Activated CD4-positive, alpha-beta T cell treated with anti-CD3 and anti-CD28 coated beads, Interleukin-2, amount 10 ng/mL, durations not matched to agents 24 days and 14 days (primary cell): Measurements from ENCODE around the gene SCN1B. TPM values are rescaled to one million over a fixed set of nuclear protein-coding genes. Genes with fewer than 3 reads are reported as not detected.
"Not testable (repeated sequence)": the region's sequence is repeated elsewhere in the genome, so short reads cannot be mapped to it uniquely, and the experiment has no call there.

Experiments used
- DNase-seq: peaks from one replicate; pipeline ENCODE4 v3.0.0; 2022
- H3K27ac Mint-ChIP-seq: one replicate; pipeline ENCODE4 v1.8.0; 2022; ENCODE audit warnings: mild to moderate bottlenecking, mixed read lengths
- H3K27me3 Mint-ChIP-seq: one replicate; pipeline ENCODE4 v1.8.0; 2022; ENCODE audit warnings: mixed read lengths
- H3K36me3 Mint-ChIP-seq: one replicate; pipeline ENCODE4 v1.8.0; 2022; ENCODE audit warnings: low read depth, mild to moderate bottlenecking, mixed read lengths
- H3K4me1 Mint-ChIP-seq: one replicate; pipeline ENCODE4 v1.8.0; 2021; ENCODE audit warnings: mixed read lengths
- H3K4me3 Mint-ChIP-seq: one replicate; pipeline ENCODE4 v1.8.0; 2022; ENCODE audit warnings: mild to moderate bottlenecking, moderate library complexity, mixed read lengths
- H3K9me3 Mint-ChIP-seq: one replicate; pipeline ENCODE4 v1.8.0; 2021; ENCODE audit warnings: mixed read lengths
- intact Hi-C: fragments of 100-400 bp; cut with micrococcal nuclease; formaldehyde crosslinking; loops from one replicate; pipeline ENCODE4 v1.15.1; 2023
- total RNA-seq: library from RNA; stranded (reverse); gene quantifications from 2 replicates; pipeline ENCODE4 v1.2.3, GENCODE V29; 2022

SCN1B gene
- total RNA-seq, 1 donor from 2014 or later, result 0.96 TPM

DNA sequence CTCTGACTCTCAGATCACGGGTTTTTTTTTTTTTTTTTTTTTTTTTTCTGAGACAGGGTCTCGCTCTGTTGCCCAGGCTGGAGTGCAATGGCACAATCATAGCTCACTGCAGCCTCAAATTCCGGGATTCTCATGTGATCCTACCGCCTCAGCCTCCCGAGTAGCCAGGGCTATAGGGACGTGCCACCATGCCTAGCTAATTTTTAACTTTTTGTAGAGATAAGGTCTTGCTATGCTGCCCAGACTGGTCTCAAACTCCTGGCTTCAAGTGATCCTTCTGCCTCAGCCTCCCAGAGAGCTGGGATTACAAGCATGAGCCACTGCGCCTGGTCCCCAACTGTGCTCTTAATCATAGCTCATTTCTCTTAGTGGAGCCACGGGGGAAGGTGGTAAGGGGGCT is 34.7 kb upstream of the SCN1B start:
- DNase-seq, result no peak
- Mint-ChIP-seq H3K36me3 (peaks cover 2% of the 10 kb centered on the region), H3K9me3 (no peaks in the 10 kb centered on the region), H3K27ac (peak overlapping the region; percentile 29), H3K27me3 (peaks cover 2% of the 10 kb centered on the region), H3K4me3 (no peak overlapping the region), H3K4me1 (peaks cover 29% of the 10 kb centered on the region)
- intact Hi-C loops, result no loop called here

GRCh38 chr19:34997071-34997617 is 33.1 kb upstream of the SCN1B start:
- peaks cover 33% of the 10 kb centered on the region for H3K4me1 Mint-ChIP-seq
- peak overlapping the region; percentile 89 for H3K27ac Mint-ChIP-seq
- intact Hi-C loops, result no loop called here

DNA sequence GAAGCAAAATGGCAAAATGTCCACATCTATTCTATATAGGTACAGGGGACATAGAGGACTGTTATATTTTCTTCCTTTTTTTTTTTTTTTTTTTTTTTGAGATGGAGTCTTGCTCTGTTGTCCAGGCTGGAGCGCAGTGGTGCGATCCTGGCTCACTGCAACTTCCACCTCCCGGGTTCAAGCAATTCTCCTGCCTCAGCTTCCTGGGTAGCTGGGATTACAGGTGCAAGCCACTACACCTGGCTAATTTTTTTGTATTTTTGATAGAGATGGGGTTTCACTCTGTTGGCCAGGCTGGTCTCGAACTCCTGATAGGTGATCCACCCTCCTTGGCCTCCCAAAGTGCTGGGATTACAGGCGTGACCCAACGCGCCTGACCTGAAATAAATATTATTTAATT is 32.0 kb upstream of the SCN1B start:
- DNase-seq, H3K27me3 Mint-ChIP-seq, intact Hi-C loops, H3K9me3 Mint-ChIP-seq: not testable (repeated sequence)
- H3K4me1 Mint-ChIP-seq, result peaks cover 42% of the 10 kb centered on the region
- peaks cover 20% of the 10 kb centered on the region for H3K36me3 Mint-ChIP-seq
- H3K27ac Mint-ChIP-seq, result peak overlapping the region; percentile 89
- H3K4me3 Mint-ChIP-seq, result peak overlapping the region; percentile 20

More at GRCh38 chr19:34997071-34997617, 33.1 kb upstream of the SCN1B start:
- Mint-ChIP-seq H3K9me3 (no peaks in the 10 kb centered on the region), H3K36me3 (peaks cover 11% of the 10 kb centered on the region), H3K27me3 (no peaks in the 10 kb centered on the region), H3K4me3 (peak overlapping the region; percentile 20)
- peak; percentile 67 for DNase-seq

DNA sequence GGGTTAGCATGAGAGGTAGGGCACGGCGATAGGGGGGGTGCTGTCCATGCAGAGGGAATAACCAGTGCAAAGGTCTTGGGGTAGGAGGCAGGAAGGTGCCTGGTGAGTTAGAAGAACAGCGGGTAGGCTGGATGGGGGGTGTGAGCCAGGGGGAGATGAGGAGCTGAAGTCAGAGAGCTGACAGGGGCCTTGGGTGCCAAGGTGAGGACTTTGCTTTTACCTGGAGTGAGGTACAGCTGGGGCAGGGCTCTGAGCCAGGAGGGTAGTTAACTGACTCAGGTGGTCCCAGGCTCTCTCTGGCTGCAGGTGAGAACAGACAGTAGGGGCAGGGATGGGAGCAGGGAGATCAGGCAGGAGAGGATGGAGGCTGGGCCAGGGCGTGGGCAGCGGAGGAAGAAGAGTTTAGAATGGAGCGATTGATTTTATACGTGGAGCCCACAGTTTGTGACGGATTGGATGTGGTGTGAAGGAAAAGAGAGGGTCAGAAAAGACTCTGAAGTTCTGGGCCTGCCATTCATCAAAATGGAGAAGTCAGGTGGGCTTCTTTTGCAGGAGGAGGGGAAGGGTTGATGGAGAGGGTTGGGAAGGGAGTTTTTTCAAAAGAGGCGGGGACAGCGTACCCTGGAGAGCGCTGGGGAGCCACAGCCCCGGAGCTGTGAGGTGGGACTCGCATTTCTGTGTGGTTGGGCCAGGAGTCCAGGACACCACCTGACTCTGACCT is 31.3 kb upstream of the SCN1B start:
- peak overlapping the region; percentile 97 for H3K4me3 Mint-ChIP-seq
- H3K36me3 Mint-ChIP-seq, result peaks cover 22% of the 10 kb centered on the region
- intact Hi-C loops, result no loop called here
- DNase-seq, result no peak
- H3K9me3 Mint-ChIP-seq, result no peaks in the 10 kb centered on the region
- peak overlapping the region; percentile 94 for H3K27ac Mint-ChIP-seq
- H3K4me1 Mint-ChIP-seq, result peaks cover 48% of the 10 kb centered on the region
- no peaks in the 10 kb centered on the region for H3K27me3 Mint-ChIP-seq

- Mint-ChIP-seq H3K4me1 (peaks cover 52% of the 10 kb centered on the region), H3K4me3 (peak within 1 kb of the TSS; percentile 97), H3K36me3 (peaks cover 26% of the 10 kb centered on the region), H3K9me3 (no peaks in the 10 kb centered on the region), H3K27ac (peak within 1 kb of the TSS; percentile 95), H3K27me3 (no peaks in the 10 kb centered on the region)
- peak; percentile 94 for DNase-seq
- intact Hi-C loops, result no loop called here
Measured at GRCh38 chr19:34999498-35000337, 30.6 kb upstream of the SCN1B start, which contains the start of gene GRAMD1A. TSS of gene GRAMD1A (plus strand) at chr19:35000323. CDS start at chr19:35000479, 156 bp downstream.

GRCh38 chr19:35000338-35000646 is 30.0 kb upstream of the SCN1B start:
- intact Hi-C loops, result no loop called here
- peaks cover 53% of the 10 kb centered on the region for H3K4me1 Mint-ChIP-seq
- H3K27ac Mint-ChIP-seq, result no peak overlapping the region
- H3K36me3 Mint-ChIP-seq, result peaks cover 27% of the 10 kb centered on the region
- DNase-seq, result no peak
- H3K9me3 Mint-ChIP-seq, result no peaks in the 10 kb centered on the region
- peak overlapping the region; percentile 97 for H3K4me3 Mint-ChIP-seq
- no peaks in the 10 kb centered on the region for H3K27me3 Mint-ChIP-seq

DNA sequence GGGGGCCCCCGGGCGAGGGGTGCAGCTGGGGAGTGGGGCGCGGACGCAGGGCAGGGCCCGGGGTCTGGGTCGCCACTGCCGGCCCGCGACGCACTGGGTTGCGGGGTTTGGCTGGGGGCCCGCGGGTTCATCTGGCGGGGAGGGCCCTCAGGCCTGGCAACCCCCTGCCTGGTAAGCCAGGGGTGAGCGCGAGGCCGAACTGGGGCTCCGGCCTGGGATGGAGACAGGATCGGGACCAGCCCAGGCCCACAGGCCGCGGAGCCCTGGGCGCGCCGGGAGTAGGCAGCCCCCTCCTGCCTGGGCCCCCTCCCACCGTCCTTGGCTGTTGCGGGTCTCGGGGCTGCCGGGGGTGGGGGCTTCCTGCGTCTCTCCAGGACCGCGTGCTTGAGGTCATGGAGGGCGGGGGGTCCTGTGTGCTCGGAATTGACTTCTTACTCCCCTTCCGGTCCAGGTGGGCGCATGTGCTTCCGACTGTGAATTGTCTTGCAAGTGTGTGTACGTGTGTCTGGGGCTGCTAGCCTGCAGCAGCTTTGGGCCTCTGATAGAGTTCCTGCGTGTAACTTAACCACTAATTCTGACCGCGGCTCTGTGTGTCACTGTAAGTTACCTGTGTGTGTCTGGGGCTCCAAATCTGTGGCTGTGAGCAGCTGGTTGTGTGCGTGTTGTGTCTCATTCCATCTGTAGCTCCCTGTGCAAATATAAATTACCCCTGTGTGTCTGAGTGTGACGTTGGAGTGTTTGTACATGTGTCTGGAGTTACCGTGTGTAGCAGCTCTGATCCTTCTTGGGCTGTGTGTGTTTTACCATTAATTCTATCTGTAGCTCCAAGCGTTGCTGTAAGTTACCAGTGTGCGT is 29.4 kb upstream of the SCN1B start:
- peak; percentile 85 for DNase-seq
- peak overlapping the region; percentile 97 for H3K4me3 Mint-ChIP-seq
- H3K27ac Mint-ChIP-seq, result peak overlapping the region; percentile 95
- H3K4me1 Mint-ChIP-seq, result peaks cover 56% of the 10 kb centered on the region
- H3K36me3 Mint-ChIP-seq, result peaks cover 29% of the 10 kb centered on the region
- no peaks in the 10 kb centered on the region for H3K9me3 Mint-ChIP-seq
- H3K27me3 Mint-ChIP-seq, result no peaks in the 10 kb centered on the region
- intact Hi-C loops, result loop anchor here (1.0 kb wide), 2 partner anchors 11 to 28 kb away; no protein-coding TSS in a partner anchor

GRCh38 chr19:35002037-35002535 is 28.2 kb upstream of the SCN1B start:
- intact Hi-C loops, result no loop called here
- no peaks in the 10 kb centered on the region for H3K27me3 Mint-ChIP-seq
- DNase-seq, result no peak
- peaks cover 38% of the 10 kb centered on the region for H3K36me3 Mint-ChIP-seq
- H3K9me3 Mint-ChIP-seq, result no peaks in the 10 kb centered on the region
- peak overlapping the region; percentile 97 for H3K4me3 Mint-ChIP-seq
- peaks cover 57% of the 10 kb centered on the region for H3K4me1 Mint-ChIP-seq
- H3K27ac Mint-ChIP-seq, result peak overlapping the region; percentile 95

DNA sequence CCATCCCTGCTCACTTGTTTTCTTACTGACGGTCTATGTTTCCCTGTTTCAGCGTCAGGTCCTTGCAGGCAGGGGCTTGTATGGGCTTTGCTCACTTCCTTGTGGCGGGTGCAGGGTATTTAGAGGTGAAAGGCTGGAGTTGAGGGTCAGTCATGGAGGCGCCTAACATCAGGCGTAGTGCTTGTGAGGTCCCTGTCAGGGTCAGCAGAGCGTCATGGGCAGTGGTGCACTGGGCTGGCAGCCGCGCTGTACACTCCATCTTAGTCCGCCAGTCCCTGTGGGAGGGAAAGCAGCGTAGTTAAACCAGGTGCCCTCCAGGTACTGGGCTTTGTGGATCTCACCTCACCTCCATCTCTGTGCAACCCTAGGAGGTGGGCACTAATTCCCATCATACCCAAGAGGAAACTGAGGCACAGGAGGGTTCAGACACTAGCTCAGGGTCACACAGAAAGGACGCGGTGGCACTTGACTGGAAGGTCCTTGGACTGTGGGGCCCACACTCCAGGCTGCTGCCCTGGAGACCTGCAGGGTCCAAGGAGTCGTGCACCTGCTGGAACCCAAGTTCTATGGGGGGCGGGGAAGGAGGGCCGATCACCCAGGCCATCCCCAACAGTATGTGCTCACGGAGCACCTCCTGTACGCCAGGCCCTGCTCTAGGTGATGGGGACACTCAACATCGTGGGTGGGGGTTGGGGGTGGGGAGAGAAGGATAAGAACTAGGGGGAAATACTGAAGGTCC is 25.6 kb upstream of the SCN1B start:
- Mint-ChIP-seq H3K36me3 (peaks cover 43% of the 10 kb centered on the region), H3K4me3 (no peak overlapping the region), H3K27ac (peak overlapping the region; percentile 15)

GRCh38 chr19:35005256-35005977 is 24.9 kb upstream of the SCN1B start:
- Mint-ChIP-seq H3K27ac (no peak overlapping the region), H3K9me3 (no peaks in the 10 kb centered on the region), H3K4me3 (no peak overlapping the region), H3K4me1 (peaks cover 37% of the 10 kb centered on the region), H3K27me3 (no peaks in the 10 kb centered on the region), H3K36me3 (peaks cover 47% of the 10 kb centered on the region)
- no peak for DNase-seq
- intact Hi-C loops, result no loop called here

More for the DNA sequence above, 25.6 kb upstream of the SCN1B start:
- H3K4me1 Mint-ChIP-seq, result peaks cover 37% of the 10 kb centered on the region
- no peak for DNase-seq
- no peaks in the 10 kb centered on the region for H3K27me3 Mint-ChIP-seq
- intact Hi-C loops, result no loop called here
- no peaks in the 10 kb centered on the region for H3K9me3 Mint-ChIP-seq

- Mint-ChIP-seq H3K36me3 (peaks cover 49% of the 10 kb centered on the region), H3K4me1 (peaks cover 36% of the 10 kb centered on the region)
- H3K4me3 Mint-ChIP-seq, DNase-seq, H3K27ac Mint-ChIP-seq, H3K9me3 Mint-ChIP-seq, intact Hi-C loops, H3K27me3 Mint-ChIP-seq: not testable (repeated sequence)
Measured at GRCh38 chr19:35006007-35006341, 24.3 kb upstream of the SCN1B start.

DNA sequence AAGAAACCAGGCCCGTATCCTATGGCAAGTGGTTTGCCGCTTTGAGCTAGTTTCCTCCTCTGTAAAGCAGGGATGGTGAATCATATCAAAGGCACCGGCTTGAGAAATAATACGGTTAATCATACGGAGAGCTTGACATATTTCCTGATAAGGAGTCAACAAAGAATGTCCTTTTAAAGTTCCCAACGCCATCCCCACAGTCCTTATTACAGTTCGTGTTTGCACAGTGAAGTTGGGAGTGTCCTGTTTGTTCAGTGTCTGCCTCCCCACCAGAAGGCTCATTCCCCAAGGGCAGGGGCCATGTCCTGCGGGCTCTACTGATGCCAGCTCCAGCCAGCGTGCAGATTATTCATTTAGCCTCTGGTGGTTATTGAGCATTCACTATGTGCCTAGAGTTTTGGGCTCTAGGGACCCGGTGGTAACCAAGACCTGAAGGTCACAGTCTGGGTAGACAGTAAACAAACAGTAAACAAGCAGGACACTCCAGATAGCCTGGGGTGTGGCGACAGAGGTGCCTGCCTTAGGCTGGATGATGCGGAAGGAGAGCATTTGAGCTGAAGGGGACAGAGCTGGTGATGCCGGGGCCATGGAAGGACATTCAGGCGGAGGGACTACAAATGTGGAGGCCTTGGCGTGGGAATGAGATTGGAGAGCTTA is 23.8 kb upstream of the SCN1B start:
- Mint-ChIP-seq H3K4me3 (no peak overlapping the region), H3K27ac (no peak overlapping the region), H3K27me3 (no peaks in the 10 kb centered on the region), H3K4me1 (peaks cover 36% of the 10 kb centered on the region), H3K36me3 (peaks cover 49% of the 10 kb centered on the region), H3K9me3 (no peaks in the 10 kb centered on the region)
- intact Hi-C loops, result no loop called here
- DNase-seq, result no peak
